ENCODE measurements around the gene SNAP25.

The SNAP25 gene

DNA sequence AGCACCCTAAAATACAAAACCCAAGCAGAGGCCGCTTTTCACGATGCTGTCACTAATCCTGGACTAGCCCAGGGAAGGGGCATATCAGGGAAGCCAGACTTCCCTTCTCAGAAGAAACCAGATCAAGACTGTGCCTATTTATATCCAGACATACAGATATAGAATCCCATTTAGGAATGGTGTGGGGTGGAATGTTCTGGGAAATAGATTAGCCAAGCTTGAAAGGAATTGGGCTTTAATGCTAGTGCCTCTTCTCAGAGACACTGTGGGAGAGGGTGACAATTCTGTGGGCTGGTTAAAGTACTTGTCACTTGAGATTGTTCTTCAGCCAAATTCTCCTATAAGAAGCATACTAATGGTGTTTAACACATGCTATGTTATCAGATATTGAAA is 45.5 kb downstream of the SNAP25 start:
- no peak for DNase-seq

DNA sequence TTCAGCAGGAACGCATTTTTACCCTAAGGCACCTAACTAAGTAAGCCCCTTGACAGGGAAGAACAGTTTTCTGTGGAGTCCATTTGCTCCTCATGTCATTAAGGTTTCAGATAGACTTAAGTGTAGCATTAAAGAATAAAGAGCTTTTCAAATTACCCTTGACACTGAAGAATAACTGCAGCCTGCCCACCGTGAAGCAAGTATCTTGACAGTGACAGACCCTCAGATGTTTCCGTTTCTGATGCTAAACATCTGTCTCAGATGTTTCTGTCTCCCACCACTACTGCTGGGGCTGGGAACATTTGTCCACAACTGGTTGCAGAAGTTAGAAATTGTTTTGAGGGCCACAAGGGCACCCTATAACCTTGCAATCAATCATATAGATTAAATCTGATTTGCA is 50.0 kb downstream of the SNAP25 start:
- no peak for DNase-seq

DNA sequence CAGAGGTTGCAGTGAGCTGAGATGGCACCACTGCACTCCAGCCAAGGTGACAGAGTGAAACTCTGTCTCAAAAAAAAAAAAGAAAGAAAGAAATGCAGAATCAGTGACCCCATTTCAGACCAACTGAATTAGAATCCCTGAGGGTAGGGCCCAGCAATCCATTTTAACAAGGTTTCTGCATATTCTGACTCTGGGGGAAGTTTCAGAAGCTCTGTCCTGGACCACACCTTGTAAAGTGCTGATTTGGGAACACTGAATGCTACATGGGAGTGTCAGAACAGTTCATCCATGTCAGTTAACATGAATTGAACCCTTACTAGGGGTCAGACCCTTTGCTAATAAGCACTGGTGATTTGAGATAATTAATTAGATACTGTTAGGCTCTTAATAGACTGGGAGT is 52.0 kb downstream of the SNAP25 start:
- no peak for DNase-seq

DNA sequence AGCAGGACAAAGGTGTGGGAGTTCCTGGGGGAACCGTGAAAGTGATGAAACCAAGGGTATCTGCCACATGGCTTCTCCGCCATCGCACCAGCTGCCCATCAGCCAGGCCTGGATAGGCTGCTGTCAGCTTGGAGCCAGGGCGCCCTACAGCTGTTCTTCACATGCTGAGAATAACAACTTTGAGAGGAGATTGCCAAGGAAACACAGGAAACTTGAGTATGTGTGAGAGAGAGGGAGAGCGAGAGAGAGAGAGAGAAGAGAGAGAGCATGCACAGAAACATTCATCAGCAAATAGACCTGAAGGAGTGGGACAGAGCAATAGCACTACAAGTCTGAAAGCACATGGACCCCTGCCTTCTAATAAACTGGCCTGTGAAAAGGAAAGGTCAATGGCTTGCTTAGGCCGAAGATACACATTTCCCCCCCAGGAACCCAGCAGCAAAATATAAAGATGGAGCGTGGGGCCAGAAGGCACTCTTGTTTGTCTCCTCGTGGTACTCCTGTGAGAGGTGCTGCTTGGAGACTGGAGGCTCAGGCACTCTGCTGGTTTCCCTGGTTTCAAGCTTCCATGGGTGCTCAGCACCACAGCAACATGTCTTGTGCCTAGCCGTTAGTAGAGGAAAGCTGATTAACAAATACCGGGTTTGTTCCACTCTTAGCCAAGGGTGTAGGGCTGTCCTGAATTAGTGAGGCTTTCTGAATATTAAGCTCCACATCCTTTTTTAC is 53.0 kb downstream of the SNAP25 start:
- DNase-seq, result no peak

DNA sequence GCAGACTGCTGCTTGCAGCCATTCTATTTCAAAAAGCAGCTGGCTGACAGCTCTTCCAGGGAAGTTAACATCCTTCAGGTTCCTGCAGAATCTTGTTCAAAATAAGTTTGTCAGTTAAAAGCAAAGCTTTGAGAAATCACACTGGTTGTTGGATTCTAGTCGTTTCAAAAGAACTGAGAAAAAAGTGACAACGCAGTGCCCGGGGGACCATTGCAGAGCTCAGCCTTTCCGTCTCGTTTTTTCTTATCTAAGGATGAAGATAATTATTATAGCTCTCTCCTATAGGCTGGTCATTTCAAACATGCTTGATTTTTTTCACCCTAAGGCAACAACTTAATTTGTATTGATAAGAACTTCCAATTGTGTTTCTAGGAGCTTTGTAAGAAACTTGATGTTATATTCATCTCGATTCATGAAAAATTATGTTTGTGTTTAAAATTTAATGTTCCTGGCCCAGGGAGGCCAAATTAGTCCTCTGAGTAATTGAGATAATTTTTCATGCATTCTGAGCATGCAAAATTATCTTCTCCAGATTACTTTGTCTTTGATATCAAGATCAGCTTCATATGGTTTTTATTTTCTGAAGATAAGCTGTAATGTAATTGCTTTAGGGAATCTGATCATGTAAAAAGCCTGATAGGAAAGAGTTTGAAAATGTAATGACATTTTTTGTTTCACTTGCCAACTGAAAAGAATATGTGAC is 58.4 kb downstream of the SNAP25 start:
- no peak for DNase-seq

DNA sequence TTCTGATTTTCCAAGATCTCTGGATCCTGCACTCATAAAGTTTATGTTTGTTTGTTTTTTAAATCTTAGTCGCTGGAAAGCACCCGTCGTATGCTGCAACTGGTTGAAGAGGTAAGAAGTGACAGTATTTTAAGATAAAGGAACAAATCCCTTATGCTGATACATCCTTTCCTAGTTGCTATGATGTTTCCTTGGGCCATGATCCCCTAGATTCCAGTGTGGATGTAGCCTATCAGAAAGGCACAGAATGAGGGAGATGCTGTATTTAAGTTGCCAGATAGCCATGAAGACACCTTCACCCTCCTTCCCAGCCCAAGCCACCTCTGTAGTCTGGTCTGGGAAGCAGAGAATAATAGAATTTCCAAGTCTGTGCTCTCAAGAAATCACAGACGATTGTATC is 59.0 kb downstream of the SNAP25 start:
- DNase-seq, result no peak

DNA sequence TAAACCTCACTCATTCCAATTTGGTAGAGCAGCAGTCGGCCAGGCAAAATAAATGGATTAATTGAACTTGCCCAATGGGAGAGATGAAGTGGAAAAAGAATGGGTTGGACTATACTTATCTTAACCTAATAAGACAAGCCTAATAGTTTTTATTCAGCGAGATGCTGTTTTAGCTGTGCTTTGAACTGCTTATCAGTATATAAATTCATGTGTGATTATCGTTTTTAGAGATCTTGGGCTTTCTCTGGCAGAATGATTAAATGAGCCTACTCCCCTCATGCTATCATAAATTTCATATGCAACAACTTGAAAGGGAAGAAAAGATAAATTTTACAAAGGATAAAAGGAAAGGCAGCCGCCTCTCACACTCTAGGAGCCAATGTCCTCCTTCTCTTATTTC is 59.8 kb downstream of the SNAP25 start:
- no peak for DNase-seq

DNA sequence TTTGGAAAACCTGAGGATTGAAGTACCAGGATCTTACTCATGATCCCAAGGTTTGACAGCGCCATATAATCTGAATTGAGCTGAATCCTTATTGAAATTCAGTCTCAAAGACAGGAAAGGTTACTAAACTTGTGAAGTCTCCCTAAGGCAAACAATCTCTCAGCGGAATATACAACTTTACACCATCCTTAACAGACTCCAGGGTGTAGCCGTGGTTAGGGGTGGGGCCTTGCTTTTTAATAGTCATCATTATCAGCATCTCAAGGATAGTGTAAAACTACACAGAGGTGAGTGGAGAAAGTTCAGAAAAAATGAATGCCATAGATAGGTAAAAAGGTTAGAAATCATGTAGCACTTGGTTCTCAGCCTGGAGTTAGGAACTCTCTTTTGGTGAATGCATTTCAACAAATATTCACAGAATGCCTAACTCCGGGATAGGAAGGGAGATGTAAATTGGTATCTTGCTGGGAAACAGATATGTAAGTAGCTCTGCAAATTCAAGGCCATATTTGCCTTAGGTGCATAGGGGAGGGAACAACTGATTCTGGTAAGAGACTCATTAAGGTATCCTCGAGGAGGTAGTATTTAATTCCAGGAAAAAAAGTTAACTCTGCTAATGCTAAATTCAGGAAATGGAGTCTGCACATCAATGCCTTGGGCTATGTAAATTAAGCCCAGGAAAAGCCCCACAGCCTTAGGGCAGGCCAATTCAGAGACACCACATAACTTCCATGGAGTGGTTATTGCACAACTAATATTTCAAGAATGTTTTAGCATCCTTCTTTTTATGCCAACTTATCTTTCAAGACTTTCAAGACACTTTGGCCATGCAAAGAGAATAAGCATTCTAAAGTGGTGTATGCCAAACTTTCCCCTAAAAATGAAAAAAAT is 61.6 kb downstream of the SNAP25 start:
- no peak for DNase-seq

DNA sequence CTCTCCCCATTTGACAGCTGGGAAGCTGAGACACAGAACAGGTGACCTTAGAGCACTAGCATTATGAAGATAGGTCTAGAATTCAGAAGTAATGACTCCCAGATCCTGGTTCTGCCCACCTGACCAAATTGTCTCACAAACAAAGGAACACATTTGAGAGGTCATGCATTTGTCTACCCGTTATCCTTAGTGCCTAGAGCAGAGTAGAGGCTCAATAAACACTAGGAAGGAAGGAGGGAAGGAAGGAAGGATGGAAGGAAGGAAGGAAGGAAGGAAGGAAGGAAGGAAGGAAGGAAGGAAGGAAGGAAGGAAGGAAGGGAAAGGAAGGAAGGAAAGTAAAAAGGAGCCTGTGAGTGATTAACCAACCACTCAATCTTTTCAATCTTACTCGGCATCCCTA is 63.3 kb downstream of the SNAP25 start:
- no peak for DNase-seq

DNA sequence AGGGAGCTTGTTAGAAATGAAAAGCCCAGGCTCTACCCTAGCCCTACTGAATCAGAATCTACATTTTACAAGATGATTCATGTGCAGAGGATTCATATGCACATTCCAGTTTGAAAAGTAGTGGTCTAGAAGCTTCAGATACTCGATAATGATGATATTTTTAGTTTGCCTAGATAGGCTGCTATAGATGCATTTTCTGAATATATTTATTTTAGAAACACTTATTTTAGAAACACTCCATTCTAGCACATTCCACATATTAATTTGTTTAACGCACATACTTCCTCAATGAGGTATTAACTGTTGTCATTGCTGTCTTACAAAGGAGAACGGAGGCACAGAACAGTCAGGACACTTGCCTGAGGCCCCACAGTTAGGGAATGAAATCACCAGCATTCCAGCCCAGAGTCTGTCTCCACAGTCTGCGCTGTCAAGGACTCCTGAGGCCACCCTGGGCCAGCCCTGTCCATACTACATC is 64.4 kb downstream of the SNAP25 start:
- DNase-seq, result no peak

DNA sequence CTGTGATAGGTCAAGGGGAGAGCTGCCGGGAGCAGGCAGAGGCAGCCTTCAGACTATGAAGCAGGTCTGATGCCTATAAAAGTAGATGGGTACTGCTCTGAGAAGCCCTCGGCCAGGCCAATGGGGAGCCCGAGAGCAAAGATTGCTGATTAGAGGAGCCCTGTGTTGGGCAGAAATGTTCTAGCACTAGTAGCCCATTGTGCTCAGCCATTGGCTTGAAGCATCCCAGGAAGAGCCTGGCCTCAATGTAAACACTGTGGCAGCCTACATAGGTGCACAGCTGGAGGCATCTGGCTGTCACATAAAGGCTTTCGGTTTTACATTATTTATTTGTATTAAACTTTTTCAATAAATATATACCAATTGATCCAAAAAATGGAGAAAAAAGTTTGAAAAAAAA is 67.7 kb downstream of the SNAP25 start:
- DNase-seq, result no peak

DNA sequence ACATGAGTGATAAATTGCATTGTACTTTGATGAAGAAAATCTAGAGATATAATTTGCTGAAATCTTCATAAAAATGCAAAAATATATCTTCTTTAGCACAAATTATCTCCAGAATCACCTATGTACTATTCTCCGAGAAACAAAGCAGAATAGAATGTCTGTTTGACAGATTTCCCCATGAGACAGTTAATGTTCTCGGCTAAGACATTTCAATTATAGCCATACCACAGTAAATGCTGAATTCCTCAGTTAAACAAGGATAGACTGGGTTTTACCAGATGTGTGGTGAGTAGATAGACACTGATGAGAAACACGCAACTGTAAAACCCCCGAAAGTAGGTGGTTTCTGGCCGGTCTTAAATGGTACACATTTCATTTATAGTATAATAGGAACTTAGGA is 69.8 kb downstream of the SNAP25 start:
- DNase-seq, result no peak

DNA sequence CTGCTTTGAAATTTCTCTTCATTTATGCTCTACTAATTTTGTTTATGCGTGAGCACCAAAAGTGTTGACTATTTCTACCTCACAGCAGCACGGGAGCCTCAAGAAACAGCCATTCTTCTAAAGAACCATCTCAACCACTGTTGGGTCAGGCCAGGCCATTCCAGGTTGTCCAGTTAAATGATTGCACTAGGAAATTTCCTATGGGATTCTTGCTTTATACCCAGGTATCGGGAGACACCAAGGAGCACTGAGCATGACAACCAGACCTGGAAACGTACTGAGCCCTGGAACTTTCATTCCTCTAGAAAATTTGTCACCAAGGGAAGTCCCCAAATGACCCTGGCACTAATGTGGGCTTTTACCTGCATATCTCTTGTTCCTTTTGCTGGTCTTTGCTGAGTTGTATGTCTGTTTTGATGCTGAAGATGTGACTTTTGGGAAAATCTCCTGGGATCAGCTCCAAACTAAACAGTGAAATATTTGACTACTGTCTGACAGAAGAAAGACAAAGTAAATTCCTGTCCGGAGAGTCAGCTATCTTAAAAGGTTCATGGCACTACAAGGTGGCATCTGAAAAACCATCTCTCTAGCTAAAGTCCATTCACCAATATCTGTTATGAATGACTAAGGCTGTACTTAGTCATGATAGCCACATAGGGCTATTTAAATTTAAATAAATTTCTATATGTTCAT is 70.5 kb downstream of the SNAP25 start:
- no peak for DNase-seq

DNA sequence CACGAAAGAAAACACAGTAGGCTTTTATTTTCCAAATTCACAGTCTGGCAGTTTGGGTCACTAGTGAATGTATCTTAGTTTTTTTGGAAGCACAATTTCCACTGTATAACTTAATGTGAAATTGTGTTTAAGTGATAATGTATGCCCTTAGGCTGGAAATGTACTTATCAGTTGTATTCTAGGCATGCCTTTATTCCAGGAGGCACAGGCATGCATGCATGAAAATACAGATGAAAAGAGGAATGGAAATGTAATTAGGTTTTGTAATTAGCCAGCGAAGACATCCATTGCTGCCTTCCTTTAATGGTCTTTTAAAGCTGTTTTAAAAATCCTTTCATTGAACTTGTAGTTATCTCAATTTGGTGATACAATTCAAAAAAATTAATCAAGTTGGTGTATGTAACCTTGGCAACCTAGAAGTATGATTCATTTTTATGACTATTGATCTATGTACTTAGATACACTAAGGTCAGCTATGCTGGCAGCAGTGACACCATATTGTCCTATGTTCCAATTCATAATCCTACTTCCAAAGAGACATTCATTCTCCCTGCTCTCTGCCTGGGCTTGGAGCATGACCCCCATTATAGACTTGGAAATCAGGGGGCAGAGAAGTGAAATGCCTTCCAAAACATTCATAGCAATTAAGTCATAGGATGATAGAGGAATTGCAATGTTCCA is 73.1 kb downstream of the SNAP25 start:
- DNase-seq, result peak; percentile 7

DNA sequence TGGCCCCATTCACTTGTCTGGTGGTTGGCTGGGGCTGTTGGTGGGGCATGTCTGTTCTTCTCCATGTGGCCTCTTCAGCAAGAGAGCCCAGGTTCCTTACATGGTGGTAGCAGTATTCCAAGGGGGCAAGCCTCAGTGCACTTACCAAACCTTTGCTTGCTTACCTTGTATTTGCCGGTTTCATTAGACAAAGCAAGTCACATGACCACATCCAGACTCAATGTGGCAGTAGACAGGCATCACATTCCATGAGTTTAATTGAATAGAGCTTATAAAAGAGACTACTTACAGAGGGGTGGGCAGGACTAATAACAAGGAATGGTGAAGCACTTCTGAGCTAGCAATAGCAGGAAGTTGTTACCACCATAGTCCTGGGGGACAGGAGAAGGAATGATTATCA is 78.6 kb downstream of the SNAP25 start:
- DNase-seq, result no peak

DNA sequence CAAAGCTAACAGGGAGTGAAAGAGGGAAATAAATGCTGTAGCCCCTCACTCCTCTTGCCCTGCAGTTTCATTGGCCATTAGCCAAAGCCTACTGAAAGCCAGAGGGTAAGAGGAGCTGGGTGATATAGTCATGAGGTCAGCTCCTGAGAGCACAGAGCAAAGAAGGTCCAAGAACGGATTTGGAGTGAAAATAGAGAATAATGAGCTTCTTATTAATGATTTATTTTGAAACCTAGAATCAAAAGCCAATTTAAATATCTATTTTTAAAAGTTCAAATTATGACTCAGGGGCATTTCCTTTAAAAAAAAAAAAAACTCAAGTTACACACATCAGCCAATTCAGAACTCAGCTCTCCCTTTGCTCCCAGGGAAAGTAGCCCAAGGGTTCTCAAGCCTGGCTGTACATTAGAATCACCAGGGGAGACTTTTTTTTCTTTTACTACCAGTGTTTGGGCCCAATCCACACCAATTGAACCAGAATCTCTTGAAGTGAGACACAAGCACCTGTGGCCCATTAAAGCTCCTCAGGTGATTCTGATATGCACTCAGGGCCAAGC is 79.1 kb downstream of the SNAP25 start:
- DNase-seq, result no peak

DNA sequence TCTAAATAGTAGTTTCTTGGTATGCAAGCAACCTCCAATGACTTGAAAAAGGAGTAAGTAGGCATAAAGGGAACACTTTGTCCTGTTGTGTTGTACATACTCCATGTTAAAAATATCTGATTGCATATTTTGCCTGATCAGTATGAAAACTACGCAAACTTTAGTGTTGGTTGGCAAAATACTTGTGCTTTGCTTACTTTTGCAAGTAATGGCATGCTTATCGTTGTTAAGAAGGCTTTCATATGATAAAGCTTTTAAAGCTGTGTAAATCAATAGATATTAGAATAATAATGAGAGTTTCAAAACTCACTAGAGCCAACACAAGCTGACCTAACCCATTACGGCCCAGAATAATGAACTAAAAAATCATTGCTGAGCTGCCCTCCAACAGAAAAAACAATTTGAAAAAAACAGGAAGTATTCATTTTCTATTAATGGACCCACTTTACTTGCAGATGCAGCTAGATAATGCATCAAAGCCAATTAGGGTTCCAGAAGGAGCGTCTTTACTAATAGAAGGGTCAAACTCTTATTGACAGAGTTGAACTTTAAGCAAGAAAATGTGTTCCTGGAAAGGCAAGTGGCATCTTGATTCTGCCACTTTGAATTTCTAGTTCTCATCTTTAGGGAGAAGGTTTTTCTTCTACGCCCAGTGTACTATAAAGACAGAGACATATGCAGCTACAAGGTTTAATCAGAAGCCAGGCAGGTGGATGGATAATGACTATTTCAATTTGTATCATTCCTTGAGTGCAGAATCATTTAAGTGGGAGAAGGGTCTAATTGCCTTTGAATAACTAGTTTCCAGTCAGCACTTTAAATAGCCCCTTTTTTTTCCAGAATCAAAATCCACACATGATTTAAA is 82.2 kb downstream of the SNAP25 start:
- no peak for DNase-seq

DNA sequence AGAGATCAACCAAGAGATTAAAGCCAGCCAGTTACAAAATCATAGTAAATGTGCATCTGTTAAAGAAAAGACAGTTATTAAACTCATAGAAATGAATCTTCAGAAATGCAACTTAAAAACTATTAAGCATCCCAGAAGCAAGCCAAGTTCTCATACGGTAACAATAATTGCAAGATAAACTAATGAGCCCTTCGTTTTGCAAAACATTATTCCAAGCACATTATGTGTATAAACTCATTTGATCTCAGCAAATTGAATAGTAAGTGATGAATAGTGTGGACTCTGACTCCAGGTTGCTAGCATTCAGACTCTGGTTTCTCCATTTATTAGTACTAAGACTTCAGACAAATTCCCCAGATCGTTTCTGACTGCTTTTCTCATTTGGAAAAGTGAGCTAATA is 85.2 kb downstream of the SNAP25 start:
- DNase-seq, result no peak

DNA sequence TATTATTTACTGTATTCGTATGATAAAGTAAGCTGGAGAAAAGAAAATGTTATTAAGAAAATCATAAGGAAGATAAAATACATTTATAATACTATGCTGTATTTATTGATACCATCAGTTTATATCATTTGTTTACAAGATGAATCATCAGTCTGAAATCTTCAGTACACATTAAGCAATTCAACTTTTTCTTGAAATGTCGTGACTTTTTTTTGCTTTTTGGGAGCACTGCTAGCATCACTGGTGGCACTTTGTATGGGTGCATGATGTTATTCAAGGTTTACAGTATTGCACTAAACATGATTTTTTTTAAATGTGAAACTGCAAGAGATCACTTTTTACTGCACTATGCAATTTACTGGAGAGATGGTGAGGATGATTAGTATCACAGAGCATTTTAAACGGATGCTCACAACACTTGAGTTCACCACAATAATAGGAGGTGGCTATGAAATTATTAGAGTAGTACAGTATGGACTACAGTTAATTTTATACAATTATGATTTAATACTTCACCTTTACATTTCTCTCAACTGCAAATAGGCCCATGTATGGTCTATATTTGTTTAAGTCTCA is 85.9 kb downstream of the SNAP25 start:
- no peak for DNase-seq

DNA sequence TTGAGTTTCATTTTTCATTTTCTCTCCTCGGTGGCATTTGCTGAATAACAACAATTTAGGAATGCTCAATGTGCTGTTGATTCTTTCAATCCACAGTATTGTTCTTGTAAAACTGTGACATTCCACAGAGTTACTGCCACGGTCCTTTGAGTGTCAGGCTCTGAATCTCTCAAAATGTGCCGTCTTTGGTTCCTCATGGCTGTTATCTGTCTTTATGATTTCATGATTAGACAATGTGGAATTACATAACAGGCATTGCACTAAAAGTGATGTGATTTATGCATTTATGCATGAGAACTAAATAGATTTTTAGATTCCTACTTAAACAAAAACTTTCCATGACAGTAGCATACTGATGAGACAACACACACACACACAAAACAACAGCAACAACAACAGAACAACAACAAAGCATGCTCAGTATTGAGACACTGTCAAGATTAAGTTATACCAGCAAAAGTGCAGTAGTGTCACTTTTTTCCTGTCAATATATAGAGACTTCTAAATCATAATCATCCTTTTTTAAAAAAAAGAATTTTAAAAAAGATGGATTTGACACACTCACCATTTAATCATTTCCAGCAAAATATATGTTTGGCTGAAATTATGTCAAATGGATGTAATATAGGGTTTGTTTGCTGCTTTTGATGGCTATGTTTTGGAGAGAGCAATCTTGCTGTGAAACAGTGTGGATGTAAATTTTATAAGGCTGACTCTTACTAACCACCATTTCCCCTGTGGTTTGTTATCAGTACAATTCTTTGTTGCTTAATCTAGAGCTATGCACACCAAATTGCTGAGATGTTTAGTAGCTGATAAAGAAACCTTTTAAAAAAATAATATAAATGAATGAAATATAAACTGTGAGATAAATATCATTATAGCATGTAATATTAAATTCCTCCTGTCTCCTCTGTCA is 88.1 kb downstream of the SNAP25 start:
- no peak for DNase-seq
